GM21717 (cell line): ENCODE measurements around the gene KNSTRN.
A peak's percentile ranks its signal among the peaks of the same experiment; 100 is the strongest.

Experiments
- ATAC-seq: cut with Tn5 transposase; IDR thresholded peaks from one replicate; pipeline ENCODE4 v1.9.1; 2021; ENCODE audit warnings: mild to moderate bottlenecking, moderate library complexity; ENCODE audit not compliant: unreplicated experiment

KNSTRN gene

GRCh38 chr15:40382580-40383456, at the start of gene KNSTRN:
Gene KNSTRN, plus strand, starts transcription at chr15:40382721. Its CDS starts 115 bp downstream, at chr15:40382836.
- peak; percentile 88 for ATAC-seq

- no peak for ATAC-seq
These were observed 48.5 kb upstream of the KNSTRN start for GRCh38 chr15:40333922-40334492.

- no peak for ATAC-seq
These were observed 48.0 kb upstream of the KNSTRN start for GRCh38 chr15:40334541-40334940.

GRCh38 chr15:40334941-40335795, 47.4 kb upstream of the KNSTRN start:
- ATAC-seq = no peak

GRCh38 chr15:40335938-40336743, 46.4 kb upstream of the KNSTRN start:
- ATAC-seq = no peak

GRCh38 chr15:40336744-40337122, 45.8 kb upstream of the KNSTRN start:
- ATAC-seq = no peak

GRCh38 chr15:40337597-40337996, 44.9 kb upstream of the KNSTRN start:
- no peak for ATAC-seq

- no peak for ATAC-seq
These were observed 44.4 kb upstream of the KNSTRN start for GRCh38 chr15:40338041-40338657.

GRCh38 chr15:40338921-40339620, 43.5 kb upstream of the KNSTRN start:
- ATAC-seq = no peak

- no peak for ATAC-seq
These were observed 42.9 kb upstream of the KNSTRN start for GRCh38 chr15:40339621-40339945.

- no peak for ATAC-seq
These were observed 42.3 kb upstream of the KNSTRN start for GRCh38 chr15:40340038-40340739.

- ATAC-seq = no peak
These were observed 41.7 kb upstream of the KNSTRN start, which contains the start of gene CCDC9B for GRCh38 chr15:40340740-40341400. Gene CCDC9B, minus strand, starts transcription at chr15:40340939. Its CDS starts 120 bp downstream, at chr15:40340819.

- ATAC-seq = no peak
These were observed 39.9 kb upstream of the KNSTRN start for GRCh38 chr15:40342416-40343320.

GRCh38 chr15:40343512-40343911, 39.0 kb upstream of the KNSTRN start:
- no peak for ATAC-seq

- ATAC-seq = no peak
These were observed 38.3 kb upstream of the KNSTRN start for GRCh38 chr15:40344217-40344616.

GRCh38 chr15:40344631-40345120, 37.8 kb upstream of the KNSTRN start:
- no peak for ATAC-seq

- no peak for ATAC-seq
These were observed 37.2 kb upstream of the KNSTRN start for GRCh38 chr15:40345225-40345866.
